ENCODE results near the gene PLXNA1. TPM values are rescaled to one million over a fixed set of nuclear protein-coding genes. Genes with fewer than 3 reads are reported as not detected.

The PLXNA1 gene
- total RNA-seq, 1 experiment from 2014 or later, result 15.9 TPM

DNA sequence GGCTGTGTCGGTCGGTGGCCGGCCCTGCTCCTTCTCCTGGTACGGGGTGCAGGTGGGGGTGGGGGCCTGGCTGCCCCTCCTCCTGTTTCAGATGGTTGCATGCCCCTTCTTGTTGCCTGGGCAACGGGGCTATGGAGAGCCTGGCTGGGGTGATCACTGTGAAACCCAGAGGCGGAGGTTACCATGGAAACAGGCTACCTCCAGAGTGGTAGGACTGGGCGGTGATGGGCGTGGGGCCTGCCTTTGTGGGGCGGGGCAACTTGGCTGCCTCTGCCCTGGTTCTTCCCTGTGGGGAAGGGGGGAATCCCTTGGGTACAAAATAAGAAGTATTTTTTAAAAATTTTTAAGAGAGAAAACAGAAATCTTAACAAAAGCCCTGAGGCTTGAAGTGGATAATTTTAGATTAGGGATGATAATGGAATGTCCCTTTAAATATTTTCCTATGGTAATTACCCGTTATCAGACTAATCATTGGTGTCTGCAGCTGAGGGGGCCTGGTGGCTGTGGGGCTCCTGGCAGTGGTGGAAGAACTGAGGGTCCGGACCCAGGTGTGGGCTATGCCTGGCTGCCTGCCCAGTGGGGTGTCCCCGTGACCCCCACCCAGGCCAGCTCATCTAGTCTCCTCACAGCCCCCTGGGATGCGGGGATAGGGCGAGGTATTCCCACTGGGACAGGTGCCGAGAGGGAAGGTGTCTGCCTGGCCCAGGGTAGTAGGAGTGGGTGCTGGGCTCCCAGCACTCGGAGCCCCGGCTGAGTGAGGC lies 32.5 kb downstream of the PLXNA1 start:
- DNase-seq (ENCODE audit: extremely low read depth, low read depth), result no peak

DNA sequence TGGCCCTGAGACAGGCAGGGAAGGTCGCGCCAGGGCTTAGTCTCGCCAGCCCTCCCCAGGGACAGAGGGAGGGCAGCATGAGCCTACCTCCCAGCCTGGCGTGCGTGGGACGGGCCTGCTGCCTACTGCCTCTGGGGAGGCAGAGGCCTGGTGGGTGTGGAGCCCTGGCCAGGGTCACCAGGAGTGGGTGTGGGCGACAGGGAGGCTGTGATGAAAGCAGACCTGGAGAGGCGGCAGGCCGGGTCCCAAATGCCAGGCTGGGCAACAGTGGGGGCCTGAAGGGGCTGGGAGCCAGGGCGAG lies 33.1 kb downstream of the PLXNA1 start:
- no peak for DNase-seq (ENCODE audit: extremely low read depth, low read depth)

DNA sequence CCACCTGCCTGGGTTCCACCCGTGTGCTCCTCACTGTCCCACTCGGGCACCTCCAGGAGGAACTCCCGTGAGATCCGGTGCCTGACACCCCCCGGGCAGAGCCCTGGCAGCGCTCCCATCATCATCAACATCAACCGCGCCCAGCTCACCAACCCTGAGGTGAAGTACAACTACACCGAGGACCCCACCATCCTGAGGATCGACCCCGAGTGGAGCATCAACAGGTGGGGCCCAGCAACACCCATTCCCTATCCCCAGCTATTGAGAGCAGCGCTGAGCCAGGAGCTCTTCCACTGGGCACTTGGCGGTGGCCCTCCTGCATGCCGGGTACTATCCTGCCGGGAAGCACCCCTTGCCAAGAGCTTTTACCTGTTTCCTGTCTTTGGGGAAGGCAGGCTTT lies 33.5 kb downstream of the PLXNA1 start:
- no peak for DNase-seq (ENCODE audit: extremely low read depth, low read depth)

DNA sequence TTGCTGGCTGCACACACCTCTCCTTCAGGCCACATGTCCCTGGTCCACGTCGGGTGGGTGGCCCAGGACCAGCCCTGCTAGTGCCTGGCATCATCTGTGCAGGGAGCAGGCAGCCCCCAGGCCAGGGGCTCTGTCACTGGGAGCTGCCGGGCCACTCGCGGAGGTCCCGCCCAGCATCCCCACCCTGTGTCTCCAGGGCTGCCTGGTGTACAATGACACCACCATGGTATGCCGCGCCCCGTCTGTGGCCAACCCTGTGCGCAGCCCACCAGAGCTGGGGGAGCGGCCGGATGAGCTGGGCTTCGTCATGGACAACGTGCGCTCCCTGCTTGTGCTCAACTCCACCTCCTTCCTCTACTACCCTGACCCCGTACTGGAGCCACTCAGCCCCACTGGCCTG lies 34.3 kb downstream of the PLXNA1 start:
- no peak for DNase-seq (ENCODE audit: extremely low read depth, low read depth)

DNA sequence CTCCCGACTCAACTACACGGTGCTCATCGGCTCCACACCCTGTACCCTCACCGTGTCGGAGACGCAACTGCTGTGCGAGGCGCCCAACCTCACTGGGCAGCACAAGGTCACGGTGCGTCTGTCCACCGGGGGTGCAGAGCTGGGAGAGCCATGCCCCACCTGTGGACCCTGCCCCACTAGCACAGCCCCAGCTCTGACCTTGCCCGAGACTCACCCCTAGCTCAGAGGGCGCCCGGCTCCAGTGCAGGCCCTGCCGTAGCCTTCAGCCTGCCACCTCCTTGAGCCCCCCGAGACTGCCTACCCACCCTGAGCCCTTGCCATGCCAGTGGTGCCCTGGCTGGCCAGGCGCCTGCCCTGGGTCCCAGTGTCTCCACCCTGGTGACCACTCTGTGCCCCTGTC lies 34.9 kb downstream of the PLXNA1 start:
- no peak for DNase-seq (ENCODE audit: extremely low read depth, low read depth)

DNA sequence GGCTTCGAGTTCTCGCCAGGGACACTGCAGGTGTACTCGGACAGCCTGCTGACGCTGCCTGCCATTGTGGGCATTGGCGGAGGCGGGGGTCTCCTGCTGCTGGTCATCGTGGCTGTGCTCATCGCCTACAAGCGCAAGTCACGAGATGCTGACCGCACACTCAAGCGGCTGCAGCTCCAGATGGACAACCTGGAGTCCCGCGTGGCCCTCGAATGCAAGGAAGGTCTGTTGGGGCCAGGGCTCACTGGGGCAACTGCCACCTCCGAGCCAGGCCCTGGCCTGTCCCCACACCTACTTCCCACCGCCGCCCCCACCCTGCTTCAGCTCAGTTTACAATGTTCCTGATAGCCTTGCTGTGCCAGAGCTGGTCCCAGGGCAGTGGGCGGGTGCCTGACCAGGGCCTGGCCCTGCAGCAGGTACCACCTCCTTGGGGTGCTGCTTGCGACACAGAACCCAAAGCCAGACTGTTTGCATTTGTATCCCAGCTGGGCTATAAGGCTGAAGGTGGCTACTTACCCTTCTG lies 35.5 kb downstream of the PLXNA1 start:
- no peak for DNase-seq (ENCODE audit: extremely low read depth, low read depth)

DNA sequence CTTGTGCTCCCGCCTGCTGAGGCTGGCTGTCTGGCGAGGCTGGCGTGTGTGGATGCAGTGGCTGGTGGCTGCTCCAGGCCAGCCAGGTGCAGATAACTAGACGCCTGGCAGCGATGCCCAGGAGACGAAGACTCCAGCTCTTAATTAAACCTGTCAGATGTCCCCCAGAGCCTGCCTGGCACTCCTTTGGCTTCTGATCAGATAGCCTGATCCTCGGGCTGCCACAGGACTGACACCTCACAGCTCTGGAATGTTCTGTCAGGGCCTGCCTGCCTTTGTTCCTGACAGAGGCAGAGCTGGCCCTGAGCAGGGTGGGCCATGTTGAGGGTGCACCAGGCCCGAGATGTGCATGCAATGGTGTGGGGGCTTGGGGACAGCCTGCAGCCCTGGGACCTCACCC lies 36.5 kb downstream of the PLXNA1 start:
- no peak for DNase-seq (ENCODE audit: extremely low read depth, low read depth)

DNA sequence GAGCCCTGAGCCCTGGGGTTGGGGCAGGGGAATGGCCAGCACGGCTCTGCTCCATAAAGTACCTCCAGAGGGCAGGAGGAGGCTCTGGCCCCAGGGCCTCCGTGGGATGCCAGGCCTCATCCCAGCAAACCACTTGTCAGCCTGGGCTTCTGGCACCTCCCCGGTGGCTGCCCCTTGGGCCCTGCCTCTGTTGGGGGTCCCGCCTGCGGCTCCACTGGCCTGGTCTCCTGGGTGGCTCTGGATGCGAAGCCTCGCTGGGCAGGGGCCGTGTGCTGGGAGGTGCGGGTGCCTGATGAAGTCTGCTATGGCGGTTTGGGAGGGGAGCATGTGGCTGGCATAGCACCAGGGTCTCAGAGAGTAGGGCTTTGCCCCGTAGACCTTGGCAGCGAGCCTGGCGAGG lies 37.6 kb downstream of the PLXNA1 start:
- DNase-seq (ENCODE audit: extremely low read depth, low read depth), result no peak

DNA sequence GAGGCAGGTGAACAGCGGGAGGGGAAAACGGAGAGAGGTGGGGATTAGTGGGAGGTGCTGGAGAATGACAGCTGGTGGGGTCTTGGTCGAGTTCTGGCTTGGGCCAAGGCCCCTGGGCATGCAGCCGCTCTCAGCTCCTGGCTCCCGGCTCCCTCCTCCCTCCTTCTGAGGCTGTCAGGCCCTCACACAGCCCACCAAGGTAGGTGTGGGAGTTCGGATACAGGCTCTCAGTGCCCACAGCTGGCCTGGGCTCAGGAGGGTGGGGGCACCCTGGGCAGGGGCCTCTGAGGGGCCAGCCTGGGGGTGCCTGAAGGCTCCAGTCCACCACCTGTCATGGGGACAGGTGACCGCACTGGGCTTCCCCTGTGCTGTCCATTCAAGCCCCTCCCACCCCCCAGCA lies 39.9 kb downstream of the PLXNA1 start:
- DNase-seq (ENCODE audit: extremely low read depth, low read depth), result no peak

DNA sequence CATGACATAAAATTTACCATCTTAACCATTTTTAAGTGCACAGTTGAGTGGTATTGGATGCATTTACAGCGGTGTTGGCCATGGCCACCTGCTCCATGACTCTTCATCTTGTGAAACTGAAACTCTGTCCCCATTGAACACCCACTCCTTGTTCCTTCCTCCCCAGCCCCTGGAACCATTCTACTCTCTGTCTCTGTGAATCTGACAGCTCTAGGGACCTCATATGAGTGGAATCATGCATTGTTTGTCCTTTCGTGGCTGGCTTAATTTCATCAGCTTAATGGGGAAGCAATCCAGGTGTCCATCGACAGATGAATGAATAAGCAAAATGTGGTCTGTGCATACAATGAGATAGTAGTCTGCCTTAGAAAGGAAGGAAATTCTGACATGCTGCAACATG lies 42.5 kb downstream of the PLXNA1 start:
- DNase-seq (ENCODE audit: extremely low read depth, low read depth), result no peak

DNA sequence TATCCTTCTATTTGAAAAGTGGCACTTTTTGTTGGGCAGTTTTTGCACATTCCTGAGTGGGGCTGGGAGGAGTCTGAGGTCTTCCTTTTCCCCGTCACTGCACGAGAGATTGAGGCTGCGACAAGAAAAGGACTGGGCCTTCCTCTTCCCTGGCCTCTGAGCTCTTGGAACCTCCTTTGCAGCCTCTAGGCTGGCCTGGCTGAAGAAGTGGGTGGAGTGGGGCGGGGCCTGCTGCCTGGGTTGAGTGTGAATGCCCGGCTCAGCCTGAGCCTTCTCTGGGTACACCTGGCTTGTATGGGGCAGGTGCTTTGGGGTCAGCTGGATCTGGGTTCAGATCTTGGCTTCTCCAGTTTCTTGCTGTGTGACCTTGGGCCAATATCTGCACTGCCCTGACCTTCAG lies 43.1 kb downstream of the PLXNA1 start:
- DNase-seq (ENCODE audit: extremely low read depth, low read depth), result no peak

DNA sequence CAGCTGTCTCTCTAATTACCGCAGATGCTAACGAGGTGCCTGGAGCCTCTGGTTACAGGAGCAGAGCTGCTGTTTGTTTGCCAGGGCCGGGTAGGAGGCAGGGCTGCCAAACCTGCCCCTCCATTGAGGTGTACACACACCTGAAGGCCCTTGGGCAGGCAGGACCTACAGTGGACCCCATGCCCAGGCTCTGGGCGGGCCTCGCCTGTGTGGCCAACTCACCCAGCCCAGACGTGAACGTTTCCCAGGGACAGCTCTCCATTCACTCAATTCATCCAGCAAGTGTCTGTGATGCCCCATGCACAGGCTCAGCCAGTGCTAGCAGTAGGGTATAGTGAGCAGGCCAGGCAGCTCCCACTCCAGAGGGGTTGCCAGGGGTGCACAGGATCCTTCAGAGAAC lies 43.7 kb downstream of the PLXNA1 start:
- DNase-seq (ENCODE audit: extremely low read depth, low read depth), result no peak

DNA sequence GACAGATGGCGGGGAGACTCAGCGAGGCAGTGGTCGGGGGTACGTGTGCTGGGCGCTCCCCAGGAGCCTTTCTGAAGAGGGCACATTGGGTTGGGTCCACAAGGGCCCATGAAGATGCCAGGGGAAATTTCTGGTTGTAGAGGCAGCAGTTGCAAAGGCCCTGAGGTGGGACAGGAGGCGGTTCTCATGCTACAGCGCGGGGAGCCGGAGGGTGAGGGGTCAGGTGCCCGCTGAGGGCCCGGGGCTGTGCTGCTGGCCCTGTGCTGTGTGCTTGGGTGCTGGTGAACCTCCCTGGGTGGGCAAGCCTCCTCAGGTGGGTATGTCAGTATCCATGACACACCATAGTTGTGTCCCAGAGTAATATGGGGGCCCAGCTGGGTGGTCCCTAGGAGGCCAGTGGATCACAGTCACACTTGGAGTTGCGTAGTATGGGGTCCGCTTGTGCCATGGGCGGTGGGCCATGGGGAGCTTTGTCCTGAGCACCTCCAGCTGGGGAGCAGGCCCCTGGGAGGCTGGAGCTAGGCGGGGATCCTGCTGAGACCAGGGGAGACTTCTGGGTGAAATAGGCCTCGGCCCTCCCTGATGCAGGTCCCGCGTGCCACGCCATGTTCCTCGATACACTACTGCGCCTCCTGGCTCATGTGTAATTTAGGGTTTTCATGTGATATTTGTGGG lies 44.3 kb downstream of the PLXNA1 start:
- no peak for DNase-seq (ENCODE audit: extremely low read depth, low read depth)

DNA sequence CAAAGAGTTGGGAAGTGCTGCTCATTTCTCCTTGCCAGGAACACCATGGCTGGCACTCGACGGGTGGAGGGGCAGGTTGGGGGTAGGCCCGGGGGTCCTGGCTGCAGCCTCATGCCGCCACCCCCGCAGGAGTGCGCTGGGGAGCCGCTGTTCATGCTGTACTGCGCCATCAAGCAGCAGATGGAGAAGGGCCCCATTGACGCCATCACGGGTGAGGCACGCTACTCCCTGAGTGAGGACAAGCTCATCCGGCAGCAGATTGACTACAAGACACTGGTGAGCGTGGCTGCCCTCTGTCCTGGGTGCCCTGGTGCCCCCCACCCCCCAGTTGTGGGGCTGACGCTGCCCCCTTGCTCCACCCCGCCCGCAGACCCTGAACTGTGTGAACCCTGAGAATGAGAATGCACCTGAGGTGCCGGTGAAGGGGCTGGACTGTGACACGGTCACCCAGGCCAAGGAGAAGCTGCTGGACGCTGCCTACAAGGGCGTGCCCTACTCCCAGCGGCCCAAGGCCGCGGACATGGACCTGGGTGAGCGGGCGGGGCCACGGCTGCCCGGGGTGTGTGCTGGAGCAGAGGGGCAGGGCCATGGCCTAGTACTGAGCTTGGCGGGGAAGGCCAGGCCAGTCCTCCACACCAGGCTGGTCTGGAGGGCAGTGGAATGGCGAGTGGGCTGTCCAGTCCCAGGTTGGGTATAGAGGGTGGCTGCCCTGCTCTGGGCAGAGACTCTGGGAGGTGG lies 45.1 kb downstream of the PLXNA1 start:
- no peak for DNase-seq (ENCODE audit: extremely low read depth, low read depth)

DNA sequence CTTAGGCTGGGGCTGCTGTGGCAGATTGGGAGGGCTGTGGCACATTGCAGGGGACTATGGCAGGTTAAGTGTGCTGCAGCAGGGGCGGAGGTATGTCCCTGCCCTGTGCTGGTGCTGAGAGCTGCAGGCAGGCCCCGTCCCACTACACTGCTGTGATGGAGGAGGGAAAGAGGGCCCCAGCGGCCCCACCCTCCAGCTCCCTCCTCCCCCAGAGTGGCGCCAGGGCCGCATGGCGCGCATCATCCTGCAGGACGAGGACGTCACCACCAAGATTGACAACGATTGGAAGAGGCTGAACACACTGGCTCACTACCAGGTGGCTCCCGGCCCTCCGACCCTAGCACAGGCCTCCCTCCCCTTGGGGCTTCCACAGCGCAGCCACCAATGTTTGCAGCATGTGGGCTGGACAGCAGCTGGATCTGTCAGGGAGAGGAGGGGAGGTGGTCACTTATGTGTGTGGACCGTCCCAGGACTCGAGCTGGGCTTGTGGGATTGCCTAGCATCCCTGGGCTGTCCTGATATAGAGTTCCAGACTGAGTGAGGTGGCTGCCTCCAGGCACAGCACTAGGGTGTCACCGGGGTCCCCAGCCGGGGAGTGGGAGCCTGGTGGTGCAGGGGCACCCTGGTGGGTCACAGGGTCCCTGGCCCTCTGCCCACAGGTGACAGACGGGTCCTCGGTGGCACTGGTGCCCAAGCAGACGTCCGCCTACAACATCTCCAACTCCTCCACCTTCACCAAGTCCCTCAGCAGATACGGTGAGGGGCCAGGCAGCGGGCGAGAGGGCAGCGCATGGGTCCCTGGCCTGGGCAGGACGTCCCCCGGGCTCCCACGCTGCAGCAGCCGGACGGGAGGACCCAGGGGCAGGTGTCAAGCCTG lies 46.1 kb downstream of the PLXNA1 start:
- no peak for DNase-seq (ENCODE audit: extremely low read depth, low read depth)

DNA sequence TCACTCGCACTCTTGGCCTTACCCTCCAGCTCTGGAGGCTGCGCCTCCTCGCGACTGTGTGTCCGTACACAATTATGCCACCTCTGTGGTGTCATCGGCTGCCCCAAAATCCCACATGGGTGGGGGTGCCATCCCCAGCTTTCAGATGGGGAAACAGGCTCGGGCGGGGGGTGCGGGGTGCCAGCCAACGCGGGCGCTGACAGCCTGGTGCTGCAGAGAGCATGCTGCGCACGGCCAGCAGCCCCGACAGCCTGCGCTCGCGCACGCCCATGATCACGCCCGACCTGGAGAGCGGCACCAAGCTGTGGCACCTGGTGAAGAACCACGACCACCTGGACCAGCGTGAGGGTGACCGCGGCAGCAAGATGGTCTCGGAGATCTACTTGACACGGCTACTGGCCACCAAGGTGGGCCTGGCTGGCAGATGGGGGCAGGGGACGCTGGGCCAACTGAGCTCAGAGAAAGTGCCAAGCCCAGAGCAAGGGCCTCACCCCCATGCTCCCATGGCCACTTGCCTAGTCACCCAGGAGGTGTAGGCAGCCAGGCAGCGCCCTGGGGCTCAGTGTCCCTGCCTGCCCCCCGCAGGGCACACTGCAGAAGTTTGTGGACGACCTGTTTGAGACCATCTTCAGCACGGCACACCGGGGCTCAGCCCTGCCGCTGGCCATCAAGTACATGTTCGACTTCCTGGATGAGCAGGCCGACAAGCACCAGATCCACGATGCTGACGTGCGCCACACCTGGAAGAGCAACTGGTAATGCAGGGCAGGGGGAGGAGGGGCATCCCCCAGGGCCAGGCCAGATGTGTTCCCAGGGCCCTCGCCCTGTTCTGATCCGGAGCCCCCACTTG lies 47.0 kb downstream of the PLXNA1 start:
- DNase-seq (ENCODE audit: extremely low read depth, low read depth), result no peak

DNA sequence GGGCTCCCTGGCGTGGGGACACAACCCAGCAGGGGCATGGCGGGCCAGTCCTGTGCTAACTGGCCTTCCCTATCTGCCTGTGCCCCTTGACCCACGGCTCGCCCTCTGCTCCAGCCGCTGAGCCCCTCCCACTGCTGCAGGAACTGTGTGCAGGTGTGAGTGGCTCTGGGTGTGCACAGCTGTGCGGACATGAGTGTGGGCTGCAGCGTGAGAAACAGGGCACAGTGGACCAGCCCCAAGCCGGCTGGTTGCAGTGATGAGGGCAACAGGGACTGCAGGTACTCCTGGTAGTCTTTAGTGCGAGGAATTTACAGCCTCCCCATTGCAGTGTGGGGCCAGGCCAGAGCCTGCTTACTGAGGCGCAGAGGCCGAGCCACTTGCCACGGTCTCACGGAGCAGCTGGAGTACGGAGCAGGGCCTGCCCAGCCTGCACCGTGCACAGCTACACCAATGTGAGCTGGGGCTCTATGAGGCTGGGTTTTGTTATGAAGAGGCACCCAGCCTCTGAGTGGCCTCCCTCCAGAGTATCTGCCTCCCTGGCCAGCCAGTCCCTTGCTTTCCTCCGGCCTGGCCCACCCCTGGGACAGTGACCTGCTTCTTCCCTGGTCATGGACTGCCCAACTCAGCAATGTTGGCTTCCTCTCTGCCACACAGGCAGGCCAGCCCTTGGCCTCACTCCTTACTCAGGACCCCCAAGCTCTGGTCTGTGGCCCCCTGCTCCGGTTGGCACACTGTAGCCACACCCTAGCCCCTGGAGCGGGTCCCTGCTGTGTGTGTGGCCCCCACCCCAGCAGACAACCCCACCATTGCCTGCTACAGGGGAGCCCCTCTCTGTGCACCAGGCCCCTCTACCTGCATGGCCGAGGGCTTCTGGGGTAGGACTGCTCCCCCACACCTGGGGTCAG lies 47.8 kb downstream of the PLXNA1 start:
- DNase-seq (ENCODE audit: extremely low read depth, low read depth), result no peak

DNA sequence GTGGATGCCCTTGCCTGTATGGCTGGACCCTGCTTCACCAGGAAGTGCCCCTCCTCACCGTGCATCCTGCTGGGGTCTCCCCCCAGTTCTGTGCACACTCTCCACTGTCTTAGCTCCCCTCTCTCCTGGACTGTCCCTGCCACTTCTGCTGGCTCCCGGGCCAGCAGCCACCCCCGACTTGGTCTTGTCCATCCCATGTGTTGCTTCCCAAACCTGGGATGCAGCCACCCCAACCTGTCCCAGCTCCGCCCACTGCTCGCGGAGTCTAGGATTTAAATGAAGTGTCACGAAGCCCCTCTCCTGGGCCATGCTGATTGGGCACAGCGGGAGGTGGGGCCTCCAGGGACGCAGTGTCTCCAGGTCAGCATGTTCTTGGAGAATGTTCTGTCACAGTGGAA lies 48.5 kb downstream of the PLXNA1 start:
- DNase-seq (ENCODE audit: extremely low read depth, low read depth), result no peak

DNA sequence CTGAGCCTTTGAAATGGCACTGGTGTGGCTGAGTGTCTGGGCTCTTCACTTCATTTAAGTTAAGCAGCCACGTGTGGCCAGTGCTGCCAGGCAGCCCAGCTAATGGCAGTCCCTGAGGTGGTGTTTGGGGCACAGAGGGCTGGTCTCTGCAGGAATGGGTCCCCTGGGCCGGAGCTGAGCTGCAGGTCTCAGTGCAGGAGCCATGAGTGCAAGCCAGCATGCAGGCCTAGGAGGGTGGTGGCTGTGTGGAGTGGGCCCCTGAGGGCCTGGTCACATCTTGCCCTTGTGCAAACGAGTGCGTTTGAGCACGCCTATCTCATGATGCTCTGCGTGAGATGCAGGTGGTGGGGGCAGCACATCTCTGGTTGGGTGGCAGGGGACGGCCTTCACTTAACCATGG lies 48.9 kb downstream of the PLXNA1 start:
- DNase-seq (ENCODE audit: extremely low read depth, low read depth), result no peak
